NB4 (cell line): ENCODE measurements around the gene KLRF2.

Source experiments
- CTCF ChIP-seq: IDR thresholded peaks from one replicate; pipeline ENCODE4 v1.5.1; 2012; ENCODE audit warnings: low read depth, low read length
- TF ChIP-seq, protein P1 (sequence below): IDR thresholded peaks from 2 replicates; pipeline ENCODE4 v1.6.1; 2011; ENCODE audit warnings: low read depth, low read length

DNA sequence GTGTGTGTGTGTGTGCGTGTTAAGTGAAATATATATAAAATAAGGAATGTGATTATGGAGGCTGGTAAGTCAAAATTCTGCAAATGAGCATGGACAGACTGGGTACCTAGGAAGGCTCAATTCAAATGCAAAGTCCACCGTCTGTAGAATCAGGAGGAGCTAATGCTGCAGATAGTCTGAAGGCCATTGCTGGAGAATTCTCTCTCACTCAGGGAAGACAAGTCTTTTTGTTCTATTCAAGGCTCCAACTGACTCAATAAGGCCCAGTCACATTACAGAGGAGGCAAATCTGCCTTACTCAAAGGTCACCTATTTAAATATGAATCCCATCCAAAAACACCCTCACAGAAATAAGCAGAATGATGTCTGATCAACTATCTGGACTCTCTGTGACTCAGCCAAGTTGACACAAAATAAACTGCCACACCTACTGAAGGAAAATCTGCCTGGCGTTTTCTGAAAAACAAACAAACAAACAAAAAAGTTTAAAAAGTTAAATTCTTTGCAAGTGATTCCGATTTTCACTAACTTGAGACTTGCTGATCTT lies 684 bp upstream of the KLRF2 start:
- TF ChIP-seq, protein P1, sequence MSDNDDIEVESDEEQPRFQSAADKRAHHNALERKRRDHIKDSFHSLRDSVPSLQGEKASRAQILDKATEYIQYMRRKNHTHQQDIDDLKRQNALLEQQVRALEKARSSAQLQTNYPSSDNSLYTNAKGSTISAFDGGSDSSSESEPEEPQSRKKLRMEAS = no peak
- TF ChIP-seq CTCF = no peak
